ENCODE measurements around the gene CD81. TPM values are rescaled to one million over a fixed set of nuclear protein-coding genes. Genes with fewer than 3 reads are reported as not detected.

CD81 gene
- total and polyA plus RNA-seq, 9 of the 15 experiments (the other 6 are each of a cell fraction or from before 2014, with no cell fraction given), result 2.4 to 189 (median 61.7) TPM

GRCh38 chr11:2366276-2366675 lies 10.8 kb upstream of the CD81 start:
- ATAC-seq (no peak), FAIRE-seq (no peak), DNase-seq (ENCODE audit: extremely low read depth in 1 of 4, low spot score in 3 of 4) (no peak)
- whole genome bisulfite sequencing (ENCODE audit: insufficient coverage, low coverage, missing lambda C conversion rate), result 16% methylated on average over 9 of the region's 11 CpGs
- Histone ChIP-seq H4K20me1 (replicated peaks; ENCODE audit: control insufficient read depth, insufficient read depth, low read length) (peaks cover 22% of the 10 kb centered on the region), H2AFZ (ENCODE audit: low read depth, low read length) (no peak overlapping the region), H3K36me3 (ENCODE audit: control insufficient read depth, insufficient read depth, low read length) (no peaks in the 10 kb centered on the region), H3K4me1 (replicated peaks in 1 of 2; ENCODE audit: control insufficient read depth in 2 of 2, insufficient read depth in 2 of 2, low read length in 2 of 2) (peaks cover 0 to 10% of the 10 kb centered on the region in 2 experiments; a peak in 2 of 5 replicates), H3K4me3 (no peak overlapping the region), H3K27me3 (ENCODE audit: control insufficient read depth in 2 of 2, insufficient read depth in 2 of 2, low read length in 2 of 2) (peaks cover 10 to 64% of the 10 kb centered on the region in 2 experiments; a peak in 4 of 5 replicates), H3K9me3 (replicated peaks; ENCODE audit: control insufficient read depth, insufficient read depth, low read depth, low read length) (no peaks in the 10 kb centered on the region), H3K9ac (ENCODE audit: insufficient read depth in 1 of 2, low read depth in 2 of 2, low read length in 2 of 2) (no peak overlapping the region), H3K27ac (ENCODE audit: extremely low read depth, low read depth, low read length) (no peak overlapping the region), H3K4me2 (ENCODE audit: insufficient read depth, low read length) (no peak overlapping the region), H3K79me2 (ENCODE audit: control insufficient read depth, insufficient read depth, low read length) (no peaks in the 10 kb centered on the region), H3K9me1 (ENCODE audit: control insufficient read depth, insufficient read depth, low read length) (no peaks in the 10 kb centered on the region)
- ChIA-PET CTCF (ENCODE audit: low intra/inter-chr PET ratio) (no interaction called here), POLR2A (interaction anchor here (2.0 kb wide), 1 partner anchor 11 kb away, joined by 11 read pairs; the partner anchor contains the start of gene CD81)
- no TSS peak for BruUV-seq (replicated peaks)
- intact Hi-C loops (cut with micrococcal nuclease) (no loop called here), in situ Hi-C loops (cut with MboI) (no loop called here)
- no peak for TF ChIP-seq ZNF77 (CRISPR knock-in tag; IDR thresholded peaks at IDR 0.05)
- no peak for TF ChIP-seq ATF2 (CRISPR knock-in tag; IDR thresholded peaks at IDR 0.05)
- TF ChIP-seq TAF7 (tag; IDR thresholded peaks at IDR 0.05), result no peak
- TF ChIP-seq ZBTB12 (CRISPR knock-in tag; IDR thresholded peaks at IDR 0.05), result no peak
- TF ChIP-seq NFIC (IDR thresholded peaks at IDR 0.05), result no peak
- TF ChIP-seq ATF7 (IDR thresholded peaks at IDR 0.05), result no peak
- no peak for TF ChIP-seq BHLHE40 (IDR thresholded peaks at IDR 0.05; ENCODE audit: low read length)
